Keratinocyte (primary cell): Measurements from ENCODE around the gene CHRNA10. TPM values are rescaled to one million over a fixed set of nuclear protein-coding genes. Genes with fewer than 3 reads are reported as not detected.

Source experiments
- DNase-seq: peaks from one replicate; pipeline ENCODE4 v3.0.0-alpha.2; 2011; ENCODE audit warnings: low read depth, missing footprints, low spot score
- FAIRE-seq: peaks from 2 replicates; lab custom pipeline; 2011; peaks lifted over from hg19 to GRCh38; lab: Jason Lieb, UNC
- H2AFZ ChIP-seq: 2 replicates; pipeline ENCODE4 v1.6.0; 2012; ENCODE audit warnings: low read length, control low read depth, inconsistent platforms; ENCODE audit not compliant: control insufficient read depth
- H3K27ac ChIP-seq: 2 replicates; pipeline ENCODE4 v1.5.1; 2011; ENCODE audit warnings: low read length; ENCODE audit not compliant: control insufficient read depth, insufficient read depth
- H3K27me3 ChIP-seq: 3 replicates; pipeline ENCODE4 v1.6.0; 2011; ENCODE audit warnings: low read length; ENCODE audit not compliant: control insufficient read depth, insufficient read depth; ENCODE audit errors: extremely low read depth
- H3K36me3 ChIP-seq, 2 experiments: 2 replicates in 1 of 2; 3 replicates in 1 of 2; pipeline ENCODE4 v1.5.1; 2011; ENCODE audit warnings: low read length in 2 of 2, mild to moderate bottlenecking in 1 of 2; ENCODE audit not compliant: control insufficient read depth in 2 of 2, insufficient read depth in 2 of 2; ENCODE audit errors: extremely low read depth in 1 of 2
- H3K4me1 ChIP-seq: 3 replicates; pipeline ENCODE4 v1.5.1; 2011; ENCODE audit warnings: low read length; ENCODE audit not compliant: control insufficient read depth, insufficient read depth; ENCODE audit errors: extremely low read depth
- H3K4me2 ChIP-seq: 3 replicates; pipeline ENCODE4 v1.6.0; 2011; ENCODE audit warnings: low read depth, low read length; ENCODE audit not compliant: control insufficient read depth, insufficient read depth; ENCODE audit errors: extremely low read depth
- H3K4me3 ChIP-seq, 3 experiments: fragments of 200-600 bp in 1 of 3; sonication (generic) in 1 of 3; 2 replicates in 2 of 3; 3 replicates in 1 of 3; pipeline ENCODE4 v1.5.1; 2011 to 2016; ENCODE audit warnings: low read length in 3 of 3, mild to moderate bottlenecking in 3 of 3, control low read depth in 2 of 3, inconsistent platforms in 1 of 3, low read depth in 1 of 3, mixed read lengths in 1 of 3, mixed run types in 1 of 3, moderate library complexity in 1 of 3; ENCODE audit not compliant: control insufficient read depth in 2 of 3, insufficient read depth in 2 of 3; ENCODE audit errors: extremely low read depth in 1 of 3
- H3K79me2 ChIP-seq: 2 replicates; pipeline ENCODE4 v1.6.0; 2012; ENCODE audit warnings: low read length; ENCODE audit not compliant: control insufficient read depth, insufficient read depth
- H3K9ac ChIP-seq: 3 replicates; pipeline ENCODE4 v1.6.0; 2011; ENCODE audit warnings: low read length; ENCODE audit not compliant: control insufficient read depth, insufficient read depth; ENCODE audit errors: extremely low read depth
- H3K9me1 ChIP-seq: 3 replicates; pipeline ENCODE4 v1.6.0; 2011; ENCODE audit warnings: low read length; ENCODE audit not compliant: control insufficient read depth, insufficient read depth; ENCODE audit errors: extremely low read depth
- H3K9me3 ChIP-seq: 2 replicates; pipeline ENCODE4 v1.5.1; 2012; ENCODE audit warnings: low read depth, low read length; ENCODE audit not compliant: control insufficient read depth
- H4K20me1 ChIP-seq: 3 replicates; pipeline ENCODE4 v1.6.0; 2011; ENCODE audit warnings: low read length; ENCODE audit not compliant: control insufficient read depth, insufficient read depth; ENCODE audit errors: extremely low read depth
- CTCF ChIP-seq, 3 experiments: IDR thresholded peaks in 1 of 3; conservative IDR thresholded peaks in 1 of 3; optimal IDR thresholded peaks in 1 of 3; 2 replicates in 2 of 3; 3 replicates in 1 of 3; pipeline versions ENCODE3 to v1.5.1; 2011; ENCODE audit warnings: low read length in 3 of 3, mild to moderate bottlenecking in 3 of 3, moderate library complexity in 2 of 3, control low read depth in 1 of 3, inconsistent platforms in 1 of 3; ENCODE audit not compliant: insufficient read depth in 2 of 3; ENCODE audit errors: extremely low read depth in 1 of 3
- EZH2 ChIP-seq: IDR thresholded peaks from one replicate; pipeline ENCODE4 v1.6.1; 2012; ENCODE audit warnings: inconsistent platforms, mild to moderate bottlenecking, low read length, moderate library complexity
- dilution Hi-C: fragments of 300-500 bp; cut with MboI; formaldehyde crosslinking; loops from one replicate; pipeline ENCODE4 v1.7.0; 2020; ENCODE audit warnings: low sequenced_read_pairs; ENCODE audit not compliant: extremely low pct_ligation_motif_present
- polyA plus RNA-seq, 5 experiments: library from polyadenylated mRNA; depleted of rRNA in 3 of 5; stranded (reverse) in 3 of 5; stranded (forward) in 1 of 5; unstranded in 1 of 5; fragments of >200 nt; gene quantifications; 1 replicate in 1 of 5; 2 replicates in 3 of 5; 3 replicates in 1 of 5; pipeline versions ENCODE4 v1.2.1 to v1.2.3, GENCODE V29; 2011 to 2012; ENCODE audit warnings: missing spikeins in 2 of 5, low read depth in 1 of 5, low replicate concordance in 1 of 5

CHRNA10 gene
- polyA plus RNA-seq, 1 donor (not counting 4 experiments of a cell fraction or from before 2014, with no cell fraction given), result 0.83 TPM

DNA sequence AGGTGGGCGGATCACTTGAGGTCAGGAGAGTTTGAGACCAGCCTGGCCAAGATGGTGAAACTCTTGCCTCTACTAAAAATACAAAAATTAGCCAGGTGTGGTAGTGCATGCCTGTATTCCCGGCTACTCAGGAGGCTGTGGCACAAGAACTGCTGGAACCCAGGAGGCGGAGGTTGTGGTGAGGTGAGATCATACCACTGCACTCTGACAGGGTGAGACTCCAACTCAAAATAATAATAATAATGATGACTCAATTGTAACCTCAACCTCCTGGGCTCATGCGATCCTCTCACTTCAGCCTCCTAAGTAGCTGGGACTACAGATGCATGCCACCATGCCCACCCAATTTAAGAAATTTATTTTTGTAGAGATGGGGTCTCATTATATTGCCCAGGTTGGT is 15.6 kb upstream of the CHRNA10 start:
- Histone ChIP-seq H3K36me3 (peaks cover 26 to 30% of the 10 kb centered on the region in 2 experiments), H3K4me3 (no peak overlapping the region), H3K27ac (no peak overlapping the region), H4K20me1 (no peaks in the 10 kb centered on the region), H3K4me2 (no peak overlapping the region), H3K9me3 (no peaks in the 10 kb centered on the region), H2AFZ (no peak overlapping the region), H3K27me3 (no peaks in the 10 kb centered on the region), H3K9ac (no peak overlapping the region), H3K4me1 (no peaks in the 10 kb centered on the region), H3K9me1 (no peaks in the 10 kb centered on the region), H3K79me2 (no peaks in the 10 kb centered on the region)
- TF ChIP-seq EZH2 (no peak), CTCF (optimal IDR thresholded peaks at IDR 0.05 in 1 of 3, IDR thresholded peaks at IDR 0.05 in 1 of 3, conservative IDR thresholded peaks at IDR 0.05 in 1 of 3; ENCODE audit: extremely low read depth in 1 of 3, insufficient read depth in 2 of 3, low read length in 3 of 3) (no peak)
- FAIRE-seq (no peak), DNase-seq (no peak)
- dilution Hi-C loops, result no loop called here

DNA sequence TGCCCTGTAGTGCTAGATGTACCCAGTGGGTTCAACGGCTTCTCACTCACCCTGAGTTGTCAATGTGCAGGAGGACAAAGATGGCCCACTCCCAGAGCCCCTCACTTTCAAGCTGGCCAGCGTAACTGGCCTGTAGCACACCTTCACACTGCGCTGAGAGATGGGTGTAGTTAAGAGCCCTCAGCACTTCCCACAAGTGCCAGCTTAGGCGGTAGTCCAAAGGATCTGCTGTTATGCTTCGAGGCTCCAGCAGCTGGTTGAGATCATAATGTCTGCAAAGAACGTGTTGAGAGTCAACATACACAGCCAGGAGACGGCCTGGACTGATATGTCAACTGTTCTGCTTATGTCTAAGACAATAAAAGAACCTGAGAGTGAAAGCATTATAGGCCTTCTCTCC is 14.7 kb upstream of the CHRNA10 start:
- Histone ChIP-seq H3K9ac (no peak overlapping the region), H3K27ac (no peak overlapping the region), H3K4me3 (no peak overlapping the region), H3K36me3 (peaks cover 25 to 27% of the 10 kb centered on the region in 2 experiments), H3K4me2 (no peak overlapping the region), H4K20me1 (no peaks in the 10 kb centered on the region), H2AFZ (no peak overlapping the region), H3K79me2 (no peaks in the 10 kb centered on the region), H3K9me1 (no peaks in the 10 kb centered on the region), H3K9me3 (no peaks in the 10 kb centered on the region), H3K27me3 (no peaks in the 10 kb centered on the region), H3K4me1 (no peaks in the 10 kb centered on the region)
- DNase-seq (no peak), FAIRE-seq (no peak)
- no peak for TF ChIP-seq EZH2
- no peak for TF ChIP-seq CTCF (optimal IDR thresholded peaks at IDR 0.05 in 1 of 3, IDR thresholded peaks at IDR 0.05 in 1 of 3, conservative IDR thresholded peaks at IDR 0.05 in 1 of 3; ENCODE audit: extremely low read depth in 1 of 3, insufficient read depth in 2 of 3, low read length in 3 of 3)
- dilution Hi-C loops, result no loop called here
